Measurements from ENCODE around the gene SNIP1. TPM values are rescaled to one million over a fixed set of nuclear protein-coding genes. Genes with fewer than 3 reads are reported as not detected.

SNIP1 gene, protein sequence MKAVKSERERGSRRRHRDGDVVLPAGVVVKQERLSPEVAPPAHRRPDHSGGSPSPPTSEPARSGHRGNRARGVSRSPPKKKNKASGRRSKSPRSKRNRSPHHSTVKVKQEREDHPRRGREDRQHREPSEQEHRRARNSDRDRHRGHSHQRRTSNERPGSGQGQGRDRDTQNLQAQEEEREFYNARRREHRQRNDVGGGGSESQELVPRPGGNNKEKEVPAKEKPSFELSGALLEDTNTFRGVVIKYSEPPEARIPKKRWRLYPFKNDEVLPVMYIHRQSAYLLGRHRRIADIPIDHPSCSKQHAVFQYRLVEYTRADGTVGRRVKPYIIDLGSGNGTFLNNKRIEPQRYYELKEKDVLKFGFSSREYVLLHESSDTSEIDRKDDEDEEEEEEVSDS
- polyA plus RNA-seq (2011; rRNA removed) (7.8 and 9.0 TPM in 2 replicates), polyA plus RNA-seq (2017; fragmentation: RNase III; extraction: RNeasy Plus Mini Kit Qiagen cat#74134 plus additional on column Dnase treatment) (5.3 to 6.6 TPM (median 6.5 TPM) in 3 replicates), polyA minus RNA-seq (2011; rRNA and poly(A)+ RNA removed) (9.9 and 10.2 TPM in 2 replicates)
- polyA plus RNA-seq (2012; cell fraction: cytosol; rRNA removed): 6.2 and 7.9 TPM in 2 replicates
- polyA plus RNA-seq (2012; cell fraction: nucleus; rRNA removed): 10.0 and 10.1 TPM in 2 replicates

DNA sequence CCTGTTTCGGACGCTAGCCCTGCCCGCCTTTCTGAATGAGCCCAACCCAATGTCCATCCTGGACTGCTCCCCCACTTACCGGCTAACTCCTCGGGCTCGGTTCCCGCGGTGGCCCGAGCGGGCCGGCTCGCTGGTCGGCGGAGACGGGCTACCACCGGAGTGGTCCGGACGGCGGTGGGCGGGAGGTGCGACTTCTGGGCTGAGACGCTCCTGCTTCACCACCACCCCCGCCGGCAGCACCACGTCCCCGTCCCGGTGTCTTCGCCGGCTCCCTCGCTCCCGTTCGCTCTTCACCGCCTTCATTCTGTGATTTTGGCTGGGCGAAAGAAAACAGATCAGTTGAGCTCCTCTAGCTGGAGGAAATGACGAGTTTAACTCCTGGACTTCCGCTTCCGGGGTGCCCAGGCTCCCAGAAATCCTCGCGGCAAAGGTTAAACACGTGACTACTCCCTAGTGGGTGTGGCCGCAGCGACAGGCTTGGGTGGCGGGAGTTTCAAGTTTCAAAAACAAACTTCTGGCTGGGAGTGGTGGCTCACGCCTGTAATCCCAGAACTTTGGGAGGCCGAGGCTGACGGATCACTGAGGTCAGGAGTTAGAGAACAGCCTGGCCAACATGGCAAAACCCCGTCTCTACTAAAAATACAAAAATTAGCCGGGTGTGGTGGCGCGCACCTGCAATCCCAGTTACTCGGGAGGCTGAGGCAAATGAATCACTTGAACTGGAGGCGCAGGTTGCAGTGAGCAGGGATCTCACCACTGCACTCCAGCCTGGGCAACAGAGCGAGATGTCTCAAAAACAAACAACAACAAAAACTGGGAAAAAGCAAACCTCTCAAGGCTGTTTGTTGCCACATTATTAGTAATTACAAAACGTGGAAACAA is at the start of gene SNIP1:
TSS of gene SNIP1 (minus strand) at position 367 of the 882 bp plus-strand sequence. CDS start at position 303, 64 bp downstream.
- ChIA-PET POLR2A (interaction anchor here (0.5 to 1.0 kb wide), 3 partner anchors 39 to 302 kb away, joined by 3 to 4 read pairs (median 4); partner anchors contain the start of gene MEAF6), CTCF (interaction anchor here (1.1 to 2.6 kb wide), 4 partner anchors 8 to 128 kb away, joined by 3 to 11 read pairs (median 4); partner anchors contain the start of gene MEAF6)
- WGBS (ENCODE audit: missing lambda C conversion rate): 18% methylated on average over 36 of the region's 54 CpGs
- TF ChIP-seq RCOR1 (IDR thresholded peaks at IDR 0.05; ENCODE audit: low read depth, low read length) (no peak), HOXA7 (CRISPR knock-in tag; IDR thresholded peaks at IDR 0.05) (no peak), NPAS2 (CRISPR knock-in tag; IDR thresholded peaks at IDR 0.05; ENCODE audit: borderline replicate concordance) (no peak), HOXB13 (CRISPR knock-in tag; IDR thresholded peaks at IDR 0.05; ENCODE audit: low read depth) (no peak), KDM5A (IDR thresholded peaks at IDR 0.05) (0 out of 2 replicates have a peak, but pooled peaks have one; percentile 63), TFCP2L1 (CRISPR knock-in tag; IDR thresholded peaks at IDR 0.05) (no peak), CEBPB (IDR thresholded peaks at IDR 0.05) (no peak), EHMT2 (IDR thresholded peaks at IDR 0.05; ENCODE audit: low read depth) (no peak), KDM1A (IDR thresholded peaks at IDR 0.05; ENCODE audit: low read depth) (no peak), FOSB (CRISPR knock-in tag; IDR thresholded peaks at IDR 0.05) (no peak), JUN (IDR thresholded peaks at IDR 0.05) (peak in 1 of 2 experiments; percentile 77; a peak in 3 of 5 replicates), POLR2A (IDR thresholded peaks at IDR 0.05; ENCODE audit: low read length) (peak; percentile 12; the same call in 1 of the 2 replicates), RARB (CRISPR knock-in tag; IDR thresholded peaks at IDR 0.05) (no peak), CBX8 (IDR thresholded peaks at IDR 0.05) (no peak), ZC3H11A (IDR thresholded peaks at IDR 0.05) (no peak), POLR2AphosphoS2 (conservative IDR thresholded peaks at IDR 0.05; ENCODE audit: low read length) (no peak), FOXS1 (CRISPR knock-in tag; IDR thresholded peaks at IDR 0.05) (no peak), ZSCAN20 (CRISPR knock-in tag; IDR thresholded peaks at IDR 0.05) (no peak), BHLHE40 (IDR thresholded peaks at IDR 0.05; ENCODE audit: low read depth, low read length) (peak; percentile 56; the same call in 1 of the 2 replicates), NFE2L2 (conservative IDR thresholded peaks at IDR 0.05; ENCODE audit: low read length) (no peak), MAFK (IDR thresholded peaks at IDR 0.05; ENCODE audit: partially characterized antibody) (no peak), HOXB5 (CRISPR knock-in tag; IDR thresholded peaks at IDR 0.05) (no peak), RFX5 (IDR thresholded peaks at IDR 0.05) (no peak), ZFP36 (IDR thresholded peaks at IDR 0.05; ENCODE audit: borderline replicate concordance, partially characterized antibody) (no peak), PHF8 (IDR thresholded peaks at IDR 0.05; ENCODE audit: borderline replicate concordance, low read depth) (peak; percentile 63; the same call in 1 of the 2 replicates), ESRRA (IDR thresholded peaks at IDR 0.05; ENCODE audit: borderline replicate concordance, low read length) (no peak)
- TF ChIP-seq, protein P1, sequence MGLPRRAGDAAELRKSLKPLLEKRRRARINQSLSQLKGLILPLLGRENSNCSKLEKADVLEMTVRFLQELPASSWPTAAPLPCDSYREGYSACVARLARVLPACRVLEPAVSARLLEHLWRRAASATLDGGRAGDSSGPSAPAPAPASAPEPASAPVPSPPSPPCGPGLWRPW (IDR thresholded peaks at IDR 0.05): no peak
- TF ChIP-seq, protein P2, sequence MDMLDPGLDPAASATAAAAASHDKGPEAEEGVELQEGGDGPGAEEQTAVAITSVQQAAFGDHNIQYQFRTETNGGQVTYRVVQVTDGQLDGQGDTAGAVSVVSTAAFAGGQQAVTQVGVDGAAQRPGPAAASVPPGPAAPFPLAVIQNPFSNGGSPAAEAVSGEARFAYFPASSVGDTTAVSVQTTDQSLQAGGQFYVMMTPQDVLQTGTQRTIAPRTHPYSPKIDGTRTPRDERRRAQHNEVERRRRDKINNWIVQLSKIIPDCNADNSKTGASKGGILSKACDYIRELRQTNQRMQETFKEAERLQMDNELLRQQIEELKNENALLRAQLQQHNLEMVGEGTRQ (IDR thresholded peaks at IDR 0.05): peak; percentile 85
- TF ChIP-seq, protein P3, sequence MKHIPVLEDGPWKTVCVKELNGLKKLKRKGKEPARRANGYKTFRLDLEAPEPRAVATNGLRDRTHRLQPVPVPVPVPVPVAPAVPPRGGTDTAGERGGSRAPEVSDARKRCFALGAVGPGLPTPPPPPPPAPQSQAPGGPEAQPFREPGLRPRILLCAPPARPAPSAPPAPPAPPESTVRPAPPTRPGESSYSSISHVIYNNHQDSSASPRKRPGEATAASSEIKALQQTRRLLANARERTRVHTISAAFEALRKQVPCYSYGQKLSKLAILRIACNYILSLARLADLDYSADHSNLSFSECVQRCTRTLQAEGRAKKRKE (CRISPR knock-in tag; IDR thresholded peaks at IDR 0.05; ENCODE audit: low read depth): no peak
- TF ChIP-seq, protein P4, sequence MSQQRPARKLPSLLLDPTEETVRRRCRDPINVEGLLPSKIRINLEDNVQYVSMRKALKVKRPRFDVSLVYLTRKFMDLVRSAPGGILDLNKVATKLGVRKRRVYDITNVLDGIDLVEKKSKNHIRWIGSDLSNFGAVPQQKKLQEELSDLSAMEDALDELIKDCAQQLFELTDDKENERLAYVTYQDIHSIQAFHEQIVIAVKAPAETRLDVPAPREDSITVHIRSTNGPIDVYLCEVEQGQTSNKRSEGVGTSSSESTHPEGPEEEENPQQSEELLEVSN (IDR thresholded peaks at IDR 0.05; ENCODE audit: borderline replicate concordance, low read depth): peak; percentile 61; the same call in 1 of the 2 replicates
- TF ChIP-seq, protein P5, sequence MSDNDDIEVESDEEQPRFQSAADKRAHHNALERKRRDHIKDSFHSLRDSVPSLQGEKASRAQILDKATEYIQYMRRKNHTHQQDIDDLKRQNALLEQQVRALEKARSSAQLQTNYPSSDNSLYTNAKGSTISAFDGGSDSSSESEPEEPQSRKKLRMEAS (IDR thresholded peaks at IDR 0.05): peak; percentile 73
- TF ChIP-seq, protein P6, sequence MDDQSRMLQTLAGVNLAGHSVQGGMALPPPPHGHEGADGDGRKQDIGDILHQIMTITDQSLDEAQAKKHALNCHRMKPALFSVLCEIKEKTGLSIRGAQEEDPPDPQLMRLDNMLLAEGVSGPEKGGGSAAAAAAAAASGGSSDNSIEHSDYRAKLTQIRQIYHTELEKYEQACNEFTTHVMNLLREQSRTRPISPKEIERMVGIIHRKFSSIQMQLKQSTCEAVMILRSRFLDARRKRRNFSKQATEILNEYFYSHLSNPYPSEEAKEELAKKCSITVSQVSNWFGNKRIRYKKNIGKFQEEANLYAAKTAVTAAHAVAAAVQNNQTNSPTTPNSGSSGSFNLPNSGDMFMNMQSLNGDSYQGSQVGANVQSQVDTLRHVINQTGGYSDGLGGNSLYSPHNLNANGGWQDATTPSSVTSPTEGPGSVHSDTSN (IDR thresholded peaks at IDR 0.05): no peak
- 0 out of 3 replicates have a peak, but pooled peaks cover 7% of the 10 kb centered on the region for H3K9me3 ChIP-seq
- peak within 1 kb of the TSS; percentile 100 for H3K4me3 ChIP-seq
- peak within 1 kb of the TSS; percentile 94 for H3K4me2 ChIP-seq
- H3K4me1 ChIP-seq: peaks cover 16% of the 10 kb centered on the region; the same call in 2 of the 3 replicates
- FAIRE-seq: no peak
- DNase-seq (ENCODE audit: low read depth in 1 of 2, low spot score in 1 of 2): peak; percentile 89 to 92
- peak; percentile 84 to 94 for ATAC-seq
- peak within 1 kb of the TSS; percentile 87 to 91 for H3K27ac ChIP-seq

All from A549 (cell line).